NCI-H146 (cell line): ENCODE results near the gene TSPAN1.
"Not testable (repeated sequence)": the region's sequence is repeated elsewhere in the genome, so short reads cannot be mapped to it uniquely, and the experiment has no call there.

Experiments
- DNase-seq: peaks from one replicate; lab custom pipeline; 2025; lab: John Stamatoyannopoulos, UW

Gene TSPAN1

DNA sequence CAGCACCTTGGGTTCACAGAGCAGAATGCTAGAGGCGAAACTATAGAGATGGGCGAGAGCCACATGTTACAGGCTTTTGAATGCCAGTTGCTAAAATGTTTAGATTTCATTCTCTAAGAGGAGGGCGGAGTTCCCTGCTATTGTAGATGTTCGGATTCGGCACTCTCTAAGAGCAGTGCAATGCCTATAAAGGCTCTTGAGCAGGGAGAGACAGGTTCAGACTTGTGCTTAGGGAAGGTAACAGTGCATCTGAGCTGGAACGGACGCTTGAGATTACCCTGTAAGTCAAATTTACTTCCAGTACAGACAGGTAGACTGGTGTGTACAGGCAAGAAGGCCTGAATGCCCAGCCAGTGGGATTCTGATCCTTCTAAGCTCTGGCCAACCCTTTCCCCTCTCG is 43.6 kb downstream of the TSPAN1 start:
- DNase-seq = no peak

DNA sequence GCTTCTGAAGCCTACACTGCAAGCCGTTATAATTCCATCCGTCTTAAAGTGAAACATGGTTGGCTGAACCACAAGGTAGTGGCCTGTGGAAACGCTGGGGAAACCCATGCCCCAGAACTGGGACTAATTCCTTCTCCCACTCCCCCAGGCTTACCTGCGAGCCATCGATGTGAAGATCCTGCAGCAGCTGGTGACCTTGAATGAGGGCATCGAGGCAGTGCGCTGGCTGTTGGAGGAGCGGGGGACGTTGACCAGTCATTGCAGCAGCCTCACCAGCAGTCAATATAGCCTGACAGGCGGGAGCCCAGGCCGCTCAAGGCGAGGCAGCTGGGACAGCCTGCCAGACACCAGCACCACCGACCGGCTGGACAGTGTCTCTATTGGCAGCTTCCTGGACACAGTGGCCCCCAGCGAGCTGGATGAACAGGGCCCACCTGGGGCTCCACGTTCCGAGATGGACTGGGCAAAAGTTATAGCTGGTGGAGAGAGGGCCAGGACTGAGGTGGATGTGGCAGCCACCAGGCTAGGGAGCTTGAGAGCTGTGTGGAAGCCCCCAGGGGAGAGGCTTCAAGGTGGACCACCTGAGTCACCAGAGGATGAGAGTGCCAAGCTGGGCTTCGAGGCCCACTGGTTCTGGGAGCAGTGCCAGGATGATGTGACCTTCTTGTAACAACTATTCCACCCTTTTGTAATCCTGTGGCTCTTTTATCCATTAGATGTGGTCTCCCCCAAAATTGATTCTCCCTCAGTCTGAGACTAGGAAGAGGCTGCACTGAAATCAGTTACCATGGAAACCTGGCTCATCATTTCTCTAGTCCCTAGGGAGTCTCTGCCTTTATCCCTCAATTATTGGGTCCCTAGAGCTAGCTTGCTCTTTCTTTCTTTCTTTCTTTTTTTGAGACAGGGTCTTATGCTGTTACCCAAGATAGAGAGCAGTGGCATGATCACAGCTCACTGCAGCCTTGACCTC is 44.9 kb downstream of the TSPAN1 start:
- DNase-seq = no peak

DNA sequence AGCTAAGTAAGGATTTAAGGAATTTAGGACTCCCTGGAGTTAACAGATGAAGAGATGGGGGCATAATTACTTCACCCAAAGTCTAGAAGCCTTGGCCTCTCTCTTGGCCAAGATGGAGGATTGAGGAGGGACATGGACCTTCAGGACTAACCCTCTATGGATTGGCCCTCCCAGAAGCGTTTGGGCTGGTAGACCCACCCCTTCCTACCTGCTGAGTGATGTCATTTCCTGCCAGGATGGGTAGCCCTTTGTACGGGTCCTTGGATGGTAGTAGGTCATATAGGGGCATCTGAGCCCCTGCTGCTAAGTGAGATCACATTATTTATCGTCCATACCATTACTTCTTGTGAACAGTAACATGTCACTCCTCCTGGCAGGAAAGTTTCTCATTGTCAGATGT is 45.9 kb downstream of the TSPAN1 start:
- DNase-seq = no peak

DNA sequence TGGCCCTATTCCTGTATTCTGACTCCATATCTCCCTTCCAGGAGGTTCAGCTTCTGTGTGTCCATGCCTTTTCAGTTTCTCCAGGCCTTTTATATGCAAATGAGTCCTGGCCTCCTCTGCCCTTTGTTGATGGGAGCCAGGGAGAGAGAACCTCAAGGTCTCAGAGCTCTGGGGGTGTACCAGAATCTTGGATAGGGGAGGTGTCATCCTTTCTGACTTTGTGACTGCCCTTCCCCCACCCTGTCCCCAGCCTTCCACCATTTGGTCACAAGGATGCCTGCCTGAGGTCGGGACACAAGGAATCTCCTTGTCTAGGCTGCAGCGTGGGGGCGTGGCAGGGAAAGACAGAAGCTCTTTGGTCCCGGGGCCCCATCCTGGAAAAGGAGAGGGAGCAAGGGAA is 46.9 kb downstream of the TSPAN1 start:
- DNase-seq = no peak

DNA sequence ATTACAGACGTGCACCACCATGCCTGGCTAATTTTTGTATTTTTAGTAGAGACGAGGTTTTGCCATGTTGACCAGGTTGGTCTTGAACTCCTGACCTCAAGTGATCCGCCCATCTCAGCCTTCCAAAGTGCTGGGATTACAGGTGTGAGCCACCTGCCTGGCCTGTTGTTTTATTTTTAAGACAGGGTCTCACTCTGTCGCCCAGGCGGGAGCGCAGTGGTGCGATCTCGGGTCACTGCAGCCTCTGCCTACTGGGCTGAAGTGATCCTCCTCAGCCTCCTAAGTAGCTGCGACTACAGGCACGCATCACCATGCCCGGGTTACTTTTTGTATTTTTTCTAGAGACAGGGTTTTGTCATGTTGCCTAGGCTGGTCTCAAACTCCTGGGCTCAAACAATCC is 48.2 kb downstream of the TSPAN1 start:
- DNase-seq = not testable (repeated sequence)

DNA sequence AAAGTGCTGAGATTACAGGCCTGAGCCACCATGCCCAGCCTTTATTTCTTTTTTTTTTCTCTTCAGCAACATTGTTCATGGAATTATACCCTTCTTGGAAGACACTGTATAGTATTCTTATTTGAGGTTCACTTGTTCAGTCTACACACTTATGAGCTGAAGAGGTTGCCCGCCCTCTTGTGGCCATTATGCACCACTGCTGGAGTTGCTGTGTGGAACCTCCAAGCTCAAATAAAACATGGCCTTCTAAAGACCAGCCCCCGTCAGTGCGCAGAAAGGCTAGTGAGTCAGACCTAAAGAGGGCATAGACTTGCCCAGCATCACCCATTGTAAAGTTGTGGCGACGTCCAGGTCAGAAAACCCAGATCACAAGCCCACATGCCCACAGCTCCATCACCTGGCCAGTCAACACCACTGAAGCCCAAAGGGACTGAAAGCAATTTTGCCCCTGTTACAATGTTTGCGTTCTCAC is 48.6 kb downstream of the TSPAN1 start:
- peak; percentile 80 for DNase-seq

DNA sequence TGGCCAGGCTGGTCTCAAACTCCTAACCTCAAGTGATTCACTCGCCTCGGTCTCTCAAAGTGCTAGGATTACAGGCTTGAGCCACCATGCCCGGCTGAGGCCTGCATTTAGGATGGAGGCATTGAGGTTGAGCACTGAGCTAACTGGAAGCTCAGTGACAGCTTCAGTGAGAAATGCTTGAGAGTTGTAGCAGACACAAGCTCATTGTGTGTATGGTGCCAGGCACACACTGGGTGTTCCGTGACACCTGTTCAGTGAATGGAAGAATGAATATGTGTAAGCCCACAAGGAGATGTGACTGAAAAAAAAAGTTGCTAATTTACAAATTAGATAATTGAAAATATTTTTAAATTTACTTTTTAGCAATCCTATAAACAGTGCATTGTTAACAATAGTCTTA is 50.1 kb downstream of the TSPAN1 start:
- DNase-seq = no peak

DNA sequence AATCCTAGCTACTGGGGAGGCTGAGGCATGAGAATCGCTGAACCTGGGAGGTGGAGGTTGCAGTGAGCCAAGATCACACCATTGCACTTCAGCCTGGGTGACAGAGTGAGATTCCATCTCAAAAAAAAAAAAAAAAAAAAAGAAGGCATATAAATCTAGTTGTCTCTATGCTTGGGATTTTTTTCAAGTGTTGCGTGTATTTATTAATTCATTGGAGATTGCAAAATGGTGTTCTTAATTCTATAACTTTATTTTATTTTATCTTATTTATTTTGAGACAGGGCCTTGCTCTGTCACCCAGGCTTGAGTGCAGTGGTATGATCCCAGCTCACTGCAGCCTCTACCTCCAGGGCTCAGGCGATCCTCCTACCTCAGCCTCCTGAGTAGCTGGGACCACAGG is 56.3 kb downstream of the TSPAN1 start:
- not testable (repeated sequence) for DNase-seq
